GM10847 (cell line): Measurements from ENCODE around the gene N4BP2.

Source experiments
- POLR2A ChIP-seq: IDR thresholded peaks from 2 replicates; pipeline ENCODE4 v1.6.1; 2011; ENCODE audit not compliant: insufficient read length; ENCODE audit errors: extremely low read depth

The N4BP2 gene

DNA sequence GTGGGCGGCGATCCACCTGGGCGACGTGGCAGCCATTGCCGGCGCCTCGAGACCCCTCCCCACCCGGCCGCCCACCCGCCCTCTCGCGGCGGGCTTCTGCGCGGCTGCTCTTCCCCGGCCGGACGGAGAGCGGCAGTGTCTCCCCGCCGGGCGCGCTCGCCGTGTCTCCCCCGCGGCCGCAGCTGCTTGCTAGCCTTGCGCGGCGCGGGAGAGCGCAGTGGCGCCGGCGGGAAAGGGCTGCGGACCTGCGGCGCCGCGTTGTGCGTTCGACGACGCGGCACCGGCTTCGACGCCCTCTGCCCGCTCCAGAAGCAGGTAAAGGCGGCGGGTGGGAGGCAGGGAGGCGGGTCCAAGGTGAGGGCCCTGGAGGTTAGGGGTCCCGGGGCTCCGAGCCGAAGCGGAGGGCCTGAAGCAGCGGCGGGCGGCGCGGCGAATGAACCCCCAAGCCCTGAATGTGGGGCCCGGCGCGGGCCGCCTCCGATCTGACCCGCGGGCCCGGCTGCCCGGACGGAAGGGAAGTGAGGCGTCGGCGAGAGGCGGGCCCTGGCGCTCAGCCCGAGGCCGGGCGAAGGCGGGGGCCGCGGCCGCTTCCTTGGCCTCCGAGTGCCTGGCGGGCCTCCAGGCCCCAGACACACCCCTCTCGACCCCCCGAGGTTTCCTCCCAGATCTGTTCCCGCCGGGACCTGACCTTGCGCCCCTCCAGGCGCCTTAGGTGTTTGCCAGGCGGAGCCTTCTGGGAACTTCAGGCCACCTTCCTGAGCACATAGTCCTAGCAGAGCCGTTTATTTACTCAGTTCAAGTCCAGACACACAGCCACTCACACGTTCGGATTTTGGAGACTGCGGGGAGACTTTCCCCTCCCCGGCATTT lies at the start of gene N4BP2:
Gene N4BP2, plus strand, starts transcription at position 135 of the 870 bp plus-strand sequence. CDS start 40,491 bp downstream, outside the sequence.
- peak; percentile 45 for TF ChIP-seq POLR2A

DNA sequence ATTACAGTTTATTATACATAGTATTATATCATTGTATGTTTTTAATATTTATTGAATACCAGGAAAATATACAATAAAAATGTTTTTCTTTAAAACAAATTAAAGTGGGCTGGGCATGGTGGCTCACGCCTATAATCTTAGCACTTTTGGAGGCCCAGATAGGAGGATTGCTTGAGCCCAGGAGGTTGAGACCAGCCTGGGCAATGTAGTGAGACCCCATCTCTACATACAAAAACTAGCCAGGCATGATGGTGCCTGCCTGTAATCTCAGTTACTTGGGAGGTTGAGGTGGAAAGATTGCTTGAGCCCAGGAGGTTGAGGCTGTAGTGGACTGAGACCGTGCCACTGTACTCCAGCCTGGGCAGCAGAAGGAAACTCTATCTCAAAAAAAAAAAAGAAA lies 40.6 kb upstream of the N4BP2 start:
- no peak for TF ChIP-seq POLR2A

DNA sequence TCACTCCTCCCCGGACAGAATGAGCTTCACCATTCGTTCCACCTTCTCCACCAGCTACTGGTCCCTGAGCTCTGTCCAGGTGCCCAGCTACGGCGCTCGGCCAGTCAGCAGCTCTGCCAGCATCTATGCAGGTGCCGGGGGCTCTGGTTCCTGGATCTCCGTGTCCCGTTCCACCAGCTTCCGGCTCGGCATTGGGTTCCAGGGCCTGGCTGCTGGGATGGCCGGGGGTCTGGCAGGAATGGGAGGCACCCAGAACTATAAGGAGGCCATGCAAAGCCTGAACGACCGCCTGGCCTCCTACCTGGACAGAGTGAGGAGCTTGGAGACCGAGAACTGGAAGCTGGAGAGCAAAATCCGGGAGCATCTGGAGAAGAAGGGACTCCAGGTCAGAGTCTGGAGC lies 36.4 kb upstream of the N4BP2 start:
- no peak for TF ChIP-seq POLR2A

DNA sequence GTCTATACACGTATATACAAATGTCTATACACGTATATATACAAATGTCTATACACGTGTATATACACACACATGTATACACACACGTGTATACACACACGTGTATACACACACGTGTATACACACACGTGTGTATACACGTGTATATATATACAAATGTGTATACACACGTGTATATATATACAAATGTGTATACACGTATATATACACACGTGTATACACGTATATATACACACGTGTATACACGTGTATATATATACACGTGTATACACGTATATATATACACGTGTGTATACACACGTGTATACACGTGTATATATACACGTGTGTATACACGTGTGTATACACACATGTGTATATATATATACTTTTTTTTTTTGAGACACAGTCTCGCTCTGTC lies 23.9 kb upstream of the N4BP2 start:
- TF ChIP-seq POLR2A = no peak

DNA sequence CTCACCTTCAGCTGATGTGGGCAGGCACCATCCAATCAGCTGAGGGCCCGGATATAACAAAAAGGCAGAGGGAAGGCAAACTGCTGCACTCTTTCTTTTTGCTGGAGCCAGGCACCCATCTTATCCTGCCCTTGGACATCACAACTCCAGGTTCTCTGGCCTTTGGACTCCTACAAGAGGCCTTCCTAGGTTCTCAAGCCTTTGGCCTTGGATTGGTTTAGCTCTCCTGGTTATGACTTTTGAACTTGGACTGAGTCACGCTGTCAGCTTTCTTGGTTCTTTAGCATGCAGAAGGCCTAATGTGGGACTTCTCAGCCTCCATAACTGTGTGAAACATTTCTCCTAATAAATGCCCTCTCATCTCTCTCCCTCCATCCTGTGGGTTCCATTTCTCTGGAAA lies 23.0 kb upstream of the N4BP2 start:
- no peak for TF ChIP-seq POLR2A

DNA sequence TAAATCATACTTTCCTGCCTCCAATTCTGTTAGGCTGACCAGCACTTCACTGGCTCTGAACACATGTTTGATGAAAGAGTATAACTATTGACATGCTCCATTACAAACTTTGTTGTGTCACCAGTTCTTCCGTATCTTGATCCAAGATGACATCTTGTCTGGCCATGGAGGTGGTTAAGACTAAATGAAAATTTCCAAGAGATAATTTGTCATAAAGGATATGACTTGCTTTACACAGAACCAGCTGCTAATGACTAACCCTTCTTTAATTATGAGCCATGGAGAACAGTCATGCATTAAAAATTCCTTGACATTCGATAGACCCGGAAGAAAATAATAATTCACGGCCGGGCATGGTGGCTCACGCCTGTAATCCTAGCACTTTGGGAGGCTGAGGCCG lies 17.7 kb upstream of the N4BP2 start:
- TF ChIP-seq POLR2A = no peak

DNA sequence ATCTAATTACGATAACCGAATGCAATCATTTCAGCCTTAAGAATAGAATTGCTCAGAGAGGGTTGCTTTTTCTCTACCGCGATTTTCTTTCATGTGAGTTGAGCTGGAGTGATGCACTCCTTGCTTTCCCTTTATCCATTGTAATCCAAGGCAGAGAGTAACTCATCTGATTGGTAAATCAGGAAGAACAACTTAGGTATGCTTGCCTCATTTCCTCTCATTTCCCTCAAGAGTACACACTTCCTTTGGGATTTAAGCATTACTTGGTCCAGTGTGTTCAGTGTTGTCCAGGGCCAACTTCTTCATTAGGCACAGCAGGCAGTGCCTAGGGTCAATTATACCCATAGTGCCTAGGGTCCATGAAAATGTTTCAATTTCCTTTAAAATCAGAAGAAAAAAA lies 15.7 kb upstream of the N4BP2 start:
- no peak for TF ChIP-seq POLR2A

DNA sequence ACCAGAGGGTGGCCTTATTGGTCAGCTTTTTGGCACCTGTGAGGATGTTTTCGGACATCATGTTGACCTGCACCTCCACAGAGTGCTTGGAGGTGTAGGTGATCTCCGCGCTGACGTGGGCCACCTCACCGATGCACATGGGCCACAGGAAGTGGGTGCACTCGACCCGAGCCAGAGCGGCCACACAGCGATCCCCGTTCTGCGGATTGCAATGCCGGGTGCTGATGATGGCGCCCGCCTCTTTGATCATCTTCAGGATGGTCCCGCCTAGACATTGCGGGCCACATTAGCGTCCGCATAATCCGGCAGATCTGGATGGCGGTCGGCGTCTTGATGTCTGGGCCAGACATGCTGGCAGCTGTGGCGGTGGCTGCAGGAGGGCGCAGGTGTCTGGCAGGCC lies 12.9 kb upstream of the N4BP2 start:
- TF ChIP-seq POLR2A = no peak

DNA sequence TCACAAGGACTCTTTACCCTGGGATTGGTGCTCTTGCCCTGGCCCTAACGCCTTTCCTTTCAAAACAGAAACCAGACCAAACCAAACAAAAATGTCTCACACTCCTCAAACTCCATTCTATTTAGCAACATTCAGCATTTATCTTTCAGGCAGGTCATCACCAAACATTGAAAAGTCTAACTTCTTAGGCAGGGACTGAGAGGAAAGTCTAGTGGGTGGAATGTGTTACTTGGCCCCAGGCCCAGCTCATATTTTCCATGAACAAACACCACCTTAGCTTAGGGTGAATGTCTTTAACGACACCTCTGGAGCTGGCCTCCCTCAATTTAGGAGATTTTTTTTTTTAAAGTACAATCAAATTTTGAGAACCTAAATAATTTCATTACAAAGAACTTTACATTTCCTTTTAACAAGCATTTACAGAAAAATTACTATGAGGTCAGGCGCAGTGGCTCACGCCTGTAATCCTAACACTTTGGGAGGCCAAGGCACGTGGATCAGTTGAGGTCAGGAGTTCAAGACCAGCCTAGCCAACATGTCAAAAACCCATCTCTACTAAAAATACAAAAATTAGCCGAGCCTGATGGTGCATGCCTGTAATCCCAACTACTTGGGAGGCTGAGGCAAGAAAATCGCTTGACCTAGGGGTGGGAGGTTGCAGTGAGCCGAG lies 10.2 kb upstream of the N4BP2 start:
- TF ChIP-seq POLR2A = no peak

DNA sequence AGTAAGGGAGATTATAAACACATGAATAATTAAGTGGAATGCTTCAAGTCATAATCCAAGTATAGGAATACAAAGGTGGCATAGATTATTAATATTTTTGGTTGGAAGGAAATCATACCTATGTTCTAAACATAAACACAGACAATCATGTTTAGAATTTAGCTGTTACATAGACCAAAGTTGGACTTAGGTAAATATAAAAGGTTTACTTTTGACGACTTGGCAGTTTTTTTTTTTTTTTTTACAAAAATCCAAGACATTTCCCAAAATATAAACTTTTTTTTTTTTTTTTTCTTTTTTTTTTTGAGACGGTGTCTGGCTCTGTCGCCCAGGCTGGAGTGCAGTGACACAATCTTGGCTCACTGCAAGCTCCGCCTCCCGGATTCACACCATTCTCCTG lies 3.5 kb upstream of the N4BP2 start:
- no peak for TF ChIP-seq POLR2A

DNA sequence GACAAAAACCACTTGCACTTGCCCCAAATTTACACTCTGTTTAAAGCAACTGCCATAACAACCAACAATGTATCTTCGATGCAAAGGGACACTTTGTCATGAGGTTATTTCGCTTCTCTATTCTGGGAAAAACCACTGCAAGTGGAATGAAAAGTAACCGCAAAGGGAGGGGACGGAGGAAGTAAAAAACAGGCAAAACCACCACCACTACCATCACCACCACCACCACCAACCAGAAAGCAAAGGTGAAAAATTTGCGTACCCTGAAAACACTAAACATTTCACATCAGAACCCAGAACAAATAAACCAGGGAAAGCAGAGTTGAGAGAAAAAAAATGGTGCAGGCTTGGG lies 1.2 kb upstream of the N4BP2 start:
- TF ChIP-seq POLR2A = no peak

DNA sequence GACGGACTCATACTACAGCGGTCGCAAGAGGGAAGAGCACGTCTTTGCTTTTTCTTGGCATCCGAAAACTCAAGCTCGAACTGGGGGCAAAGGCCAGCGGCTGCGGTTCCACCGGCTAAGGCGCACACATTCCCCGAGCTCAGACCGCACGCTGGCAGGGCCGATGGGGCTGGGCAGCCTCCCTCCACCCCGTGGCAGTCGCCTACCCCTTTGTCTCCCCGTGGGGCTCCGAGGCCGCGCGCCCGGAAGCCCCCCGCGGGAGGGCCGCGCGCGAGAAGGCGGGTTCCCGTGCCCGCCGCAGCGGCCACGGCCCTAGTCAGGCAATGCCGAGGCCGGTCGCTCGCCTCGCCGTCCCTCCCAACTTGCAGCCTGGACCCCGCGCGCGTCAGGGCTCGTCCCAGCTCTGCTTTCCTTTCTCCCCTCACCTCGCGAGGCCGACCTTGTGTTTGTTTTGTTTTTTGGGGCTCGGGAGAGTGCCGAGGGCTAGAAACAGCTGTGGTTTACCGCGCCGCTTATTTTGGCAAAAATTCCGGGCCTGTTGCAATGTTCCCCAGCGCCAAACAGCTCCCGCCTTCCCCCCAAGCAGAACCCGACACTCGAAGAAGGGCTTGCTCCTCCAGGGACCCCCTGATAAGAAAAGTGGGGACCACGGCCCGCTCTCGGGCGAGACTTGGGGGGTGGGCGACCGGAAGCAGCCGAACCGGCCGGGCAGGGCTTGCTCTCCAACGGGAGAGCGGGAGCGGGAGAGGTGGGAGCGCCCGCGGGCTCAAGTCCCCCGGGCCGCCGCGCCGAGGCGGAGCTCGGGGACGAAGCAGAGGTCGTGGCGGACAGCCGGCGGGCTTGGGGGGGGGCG lies 561 bp upstream of the N4BP2 start:
- TF ChIP-seq POLR2A = peak; percentile 54

DNA sequence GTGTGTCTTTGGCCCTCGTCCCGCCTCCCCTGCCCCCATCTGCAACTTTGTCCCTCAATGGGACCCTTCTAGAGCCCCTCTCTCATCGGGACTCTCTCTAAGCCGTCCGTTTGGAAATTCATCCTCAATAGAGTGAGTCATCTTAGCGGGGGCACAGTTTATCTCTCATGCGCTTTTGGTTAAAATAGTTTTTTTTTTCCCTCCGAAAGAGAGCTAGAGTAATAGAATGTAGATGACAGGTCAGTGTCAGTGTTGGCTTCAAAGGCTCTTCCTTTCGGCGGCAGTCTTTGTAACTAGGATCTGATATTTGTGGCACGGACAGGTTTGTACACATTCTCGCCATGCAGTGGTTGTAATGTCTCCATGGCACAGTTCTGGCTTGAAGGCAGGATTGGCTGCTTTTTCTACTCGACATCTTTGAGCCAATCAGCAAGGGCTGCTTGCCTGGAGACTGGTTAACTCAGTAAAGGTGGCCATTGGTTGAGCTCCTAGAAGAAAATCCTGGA lies 989 bp downstream of the N4BP2 start:
- no peak for TF ChIP-seq POLR2A

DNA sequence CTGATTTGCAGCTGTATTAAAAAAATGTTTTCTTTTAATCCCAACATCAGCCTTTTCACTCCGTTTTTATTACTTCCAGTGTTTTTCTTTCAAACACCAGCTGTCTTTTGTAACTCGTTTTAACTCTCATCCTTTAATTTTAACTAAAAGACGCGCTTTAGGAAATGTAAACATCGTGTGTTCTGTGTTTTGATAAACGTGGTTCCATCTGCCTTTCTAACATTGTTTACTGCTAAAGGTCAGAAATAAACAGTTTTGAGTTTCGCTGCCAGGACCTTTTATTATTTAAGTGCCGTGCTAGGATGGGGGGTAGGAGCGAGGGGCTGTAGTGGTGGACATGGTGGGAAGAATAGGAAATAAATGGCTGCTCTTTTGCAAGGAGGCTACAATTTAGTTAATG lies 1.5 kb downstream of the N4BP2 start:
- TF ChIP-seq POLR2A = no peak

DNA sequence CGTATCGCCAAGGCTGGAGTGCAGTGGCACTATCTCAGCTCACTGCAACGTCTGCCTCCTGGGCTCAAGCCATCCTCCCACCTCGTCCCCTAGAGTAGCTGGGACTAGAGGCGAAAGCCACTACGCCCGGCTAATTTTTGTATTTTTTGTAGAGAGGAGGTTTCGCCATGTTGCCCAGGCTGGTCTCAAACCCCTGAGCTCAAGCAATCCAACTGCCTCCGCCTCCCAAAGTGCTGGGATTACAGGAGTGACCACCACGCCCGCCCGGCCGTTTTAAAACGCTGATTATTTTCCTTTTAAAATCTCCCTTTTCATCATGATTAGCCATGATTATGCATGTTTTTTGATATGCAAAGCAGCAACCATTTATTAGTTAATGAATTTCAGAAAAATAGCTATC lies 2.2 kb downstream of the N4BP2 start:
- TF ChIP-seq POLR2A = no peak
